ENCODE data around the gene OR52N4.
A peak's percentile ranks its signal among the peaks of the same experiment; 100 is the strongest.

OR52N4 gene

DNA sequence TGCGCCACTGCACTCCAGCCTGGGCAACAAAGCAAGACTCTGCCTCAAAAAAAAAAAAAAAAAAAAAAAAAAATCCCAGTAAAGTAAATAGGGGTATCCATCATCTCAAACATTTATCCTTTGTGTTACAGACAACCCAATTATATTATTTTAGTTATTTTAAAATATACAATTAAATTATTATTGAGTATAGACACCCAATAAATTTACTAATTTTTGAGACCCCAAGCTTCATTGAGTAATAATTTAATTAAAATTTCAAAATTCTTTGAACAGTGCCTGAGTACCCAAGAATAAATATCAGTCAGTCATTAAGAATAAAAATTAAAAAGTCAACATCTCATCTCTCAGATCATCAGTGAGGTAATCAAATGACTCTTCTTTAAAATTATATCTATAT, at the start of gene OR52N4:
OR52N4 (plus strand) TSS at position 301 of the 400 bp plus-strand sequence. CDS start 498 bp downstream, outside the sequence.
- ATAC-seq, result no peak
- no peak for TF ChIP-seq TCF4 (CRISPR knock-in tag; IDR thresholded peaks at IDR 0.05; ENCODE audit: borderline replicate concordance)
- no peak for TF ChIP-seq TSHZ2 (CRISPR knock-in tag; IDR thresholded peaks at IDR 0.05)

- TF ChIP-seq OSR1 (CRISPR knock-in tag; IDR thresholded peaks at IDR 0.05), result no peak
- TF ChIP-seq ESRRG (CRISPR knock-in tag; IDR thresholded peaks at IDR 0.05), result no peak
- ATAC-seq, result no peak
These were observed 48.4 kb upstream of the OR52N4 start for GRCh38 chr11:5705688-5706087.

- ATAC-seq, result peak; percentile 71; the same call in 2 of the 3 replicates
- TF ChIP-seq OSR1 (CRISPR knock-in tag; IDR thresholded peaks at IDR 0.05) (no peak), RARB (CRISPR knock-in tag; IDR thresholded peaks at IDR 0.05) (no peak), ZFP3 (CRISPR knock-in tag; IDR thresholded peaks at IDR 0.05) (no peak), GLIS3 (CRISPR knock-in tag; IDR thresholded peaks at IDR 0.05) (no peak), ZFP30 (CRISPR knock-in tag; IDR thresholded peaks at IDR 0.05) (no peak), ZNF565 (CRISPR knock-in tag; conservative IDR thresholded peaks at IDR 0.05; ENCODE audit: low read depth) (no peak), ESRRG (CRISPR knock-in tag; IDR thresholded peaks at IDR 0.05) (no peak), ZC3H10 (CRISPR knock-in tag; IDR thresholded peaks at IDR 0.05) (no peak), ARNTL (CRISPR knock-in tag; IDR thresholded peaks at IDR 0.05; ENCODE audit: borderline replicate concordance, low read depth) (no peak), CSDC2 (CRISPR knock-in tag; IDR thresholded peaks at IDR 0.05) (no peak), TCF4 (CRISPR knock-in tag; IDR thresholded peaks at IDR 0.05; ENCODE audit: borderline replicate concordance) (no peak), PATZ1 (CRISPR knock-in tag; IDR thresholded peaks at IDR 0.05; ENCODE audit: borderline replicate concordance) (no peak)
- TF ChIP-seq, protein P1, sequence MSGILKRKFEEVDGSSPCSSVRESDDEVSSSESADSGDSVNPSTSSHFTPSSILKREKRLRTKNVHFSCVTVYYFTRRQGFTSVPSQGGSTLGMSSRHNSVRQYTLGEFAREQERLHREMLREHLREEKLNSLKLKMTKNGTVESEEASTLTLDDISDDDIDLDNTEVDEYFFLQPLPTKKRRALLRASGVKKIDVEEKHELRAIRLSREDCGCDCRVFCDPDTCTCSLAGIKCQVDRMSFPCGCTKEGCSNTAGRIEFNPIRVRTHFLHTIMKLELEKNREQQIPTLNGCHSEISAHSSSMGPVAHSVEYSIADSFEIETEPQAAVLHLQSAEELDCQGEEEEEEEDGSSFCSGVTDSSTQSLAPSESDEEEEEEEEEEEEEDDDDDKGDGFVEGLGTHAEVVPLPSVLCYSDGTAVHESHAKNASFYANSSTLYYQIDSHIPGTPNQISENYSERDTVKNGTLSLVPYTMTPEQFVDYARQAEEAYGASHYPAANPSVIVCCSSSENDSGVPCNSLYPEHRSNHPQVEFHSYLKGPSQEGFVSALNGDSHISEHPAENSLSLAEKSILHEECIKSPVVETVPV (CRISPR knock-in tag; IDR thresholded peaks at IDR 0.05), result no peak
- TF ChIP-seq, protein P2, sequence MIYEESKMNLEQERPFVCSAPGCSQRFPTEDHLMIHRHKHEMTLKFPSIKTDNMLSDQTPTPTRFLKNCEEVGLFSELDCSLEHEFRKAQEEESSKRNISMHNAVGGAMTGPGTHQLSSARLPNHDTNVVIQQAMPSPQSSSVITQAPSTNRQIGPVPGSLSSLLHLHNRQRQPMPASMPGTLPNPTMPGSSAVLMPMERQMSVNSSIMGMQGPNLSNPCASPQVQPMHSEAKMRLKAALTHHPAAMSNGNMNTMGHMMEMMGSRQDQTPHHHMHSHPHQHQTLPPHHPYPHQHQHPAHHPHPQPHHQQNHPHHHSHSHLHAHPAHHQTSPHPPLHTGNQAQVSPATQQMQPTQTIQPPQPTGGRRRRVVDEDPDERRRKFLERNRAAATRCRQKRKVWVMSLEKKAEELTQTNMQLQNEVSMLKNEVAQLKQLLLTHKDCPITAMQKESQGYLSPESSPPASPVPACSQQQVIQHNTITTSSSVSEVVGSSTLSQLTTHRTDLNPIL (CRISPR knock-in tag; IDR thresholded peaks at IDR 0.05; ENCODE audit: low read depth), result no peak
- TF ChIP-seq, protein P3, sequence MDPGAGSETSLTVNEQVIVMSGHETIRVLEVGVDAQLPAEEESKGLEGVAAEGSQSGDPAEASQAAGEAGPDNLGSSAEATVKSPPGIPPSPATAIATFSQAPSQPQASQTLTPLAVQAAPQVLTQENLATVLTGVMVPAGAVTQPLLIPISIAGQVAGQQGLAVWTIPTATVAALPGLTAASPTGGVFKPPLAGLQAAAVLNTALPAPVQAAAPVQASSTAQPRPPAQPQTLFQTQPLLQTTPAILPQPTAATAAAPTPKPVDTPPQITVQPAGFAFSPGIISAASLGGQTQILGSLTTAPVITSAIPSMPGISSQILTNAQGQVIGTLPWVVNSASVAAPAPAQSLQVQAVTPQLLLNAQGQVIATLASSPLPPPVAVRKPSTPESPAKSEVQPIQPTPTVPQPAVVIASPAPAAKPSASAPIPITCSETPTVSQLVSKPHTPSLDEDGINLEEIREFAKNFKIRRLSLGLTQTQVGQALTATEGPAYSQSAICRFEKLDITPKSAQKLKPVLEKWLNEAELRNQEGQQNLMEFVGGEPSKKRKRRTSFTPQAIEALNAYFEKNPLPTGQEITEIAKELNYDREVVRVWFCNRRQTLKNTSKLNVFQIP (CRISPR knock-in tag; IDR thresholded peaks at IDR 0.05; ENCODE audit: borderline replicate concordance, low read depth), result no peak
These were observed 41.5 kb upstream of the OR52N4 start for GRCh38 chr11:5712507-5712906.

GRCh38 chr11:5713695-5714094, 40.3 kb upstream of the OR52N4 start:
- peak; percentile 50; the same call in 2 of the 3 replicates for ATAC-seq
- TF ChIP-seq ZNF70 (CRISPR knock-in tag; IDR thresholded peaks at IDR 0.05), result no peak
- no peak for TF ChIP-seq ZFP3 (CRISPR knock-in tag; IDR thresholded peaks at IDR 0.05)
- no peak for TF ChIP-seq TSHZ2 (CRISPR knock-in tag; IDR thresholded peaks at IDR 0.05)
- no peak for TF ChIP-seq ZFP30 (CRISPR knock-in tag; IDR thresholded peaks at IDR 0.05)
- TF ChIP-seq ZNF8 (CRISPR knock-in tag; IDR thresholded peaks at IDR 0.05), result no peak
- no peak for TF ChIP-seq GLIS3 (CRISPR knock-in tag; IDR thresholded peaks at IDR 0.05)
- TF ChIP-seq BACH2 (CRISPR knock-in tag; IDR thresholded peaks at IDR 0.05; ENCODE audit: borderline replicate concordance), result no peak
- TF ChIP-seq RARB (CRISPR knock-in tag; IDR thresholded peaks at IDR 0.05), result no peak
- TF ChIP-seq, protein P2 (CRISPR knock-in tag; IDR thresholded peaks at IDR 0.05; ENCODE audit: low read depth), result no peak
- TF ChIP-seq PPARA (CRISPR knock-in tag; IDR thresholded peaks at IDR 0.05; ENCODE audit: borderline replicate concordance), result no peak
- TF ChIP-seq ISL1 (CRISPR knock-in tag; IDR thresholded peaks at IDR 0.05), result no peak
- no peak for TF ChIP-seq ESRRG (CRISPR knock-in tag; IDR thresholded peaks at IDR 0.05)
- no peak for TF ChIP-seq SNAI2 (CRISPR knock-in tag; IDR thresholded peaks at IDR 0.05)

Data from SK-N-SH treated with all-trans-retinoic acid at 6 μM for 48 hours (cell line).